ENCODE measurements around the gene TMTC4.

- TF ChIP-seq CBFB (CRISPR knock-in tag; IDR thresholded peaks at IDR 0.05; ENCODE audit: low read depth) (no peak), FOXP1 (CRISPR knock-in tag; IDR thresholded peaks at IDR 0.05; ENCODE audit: borderline replicate concordance) (no peak)
- TF ChIP-seq, protein P1, sequence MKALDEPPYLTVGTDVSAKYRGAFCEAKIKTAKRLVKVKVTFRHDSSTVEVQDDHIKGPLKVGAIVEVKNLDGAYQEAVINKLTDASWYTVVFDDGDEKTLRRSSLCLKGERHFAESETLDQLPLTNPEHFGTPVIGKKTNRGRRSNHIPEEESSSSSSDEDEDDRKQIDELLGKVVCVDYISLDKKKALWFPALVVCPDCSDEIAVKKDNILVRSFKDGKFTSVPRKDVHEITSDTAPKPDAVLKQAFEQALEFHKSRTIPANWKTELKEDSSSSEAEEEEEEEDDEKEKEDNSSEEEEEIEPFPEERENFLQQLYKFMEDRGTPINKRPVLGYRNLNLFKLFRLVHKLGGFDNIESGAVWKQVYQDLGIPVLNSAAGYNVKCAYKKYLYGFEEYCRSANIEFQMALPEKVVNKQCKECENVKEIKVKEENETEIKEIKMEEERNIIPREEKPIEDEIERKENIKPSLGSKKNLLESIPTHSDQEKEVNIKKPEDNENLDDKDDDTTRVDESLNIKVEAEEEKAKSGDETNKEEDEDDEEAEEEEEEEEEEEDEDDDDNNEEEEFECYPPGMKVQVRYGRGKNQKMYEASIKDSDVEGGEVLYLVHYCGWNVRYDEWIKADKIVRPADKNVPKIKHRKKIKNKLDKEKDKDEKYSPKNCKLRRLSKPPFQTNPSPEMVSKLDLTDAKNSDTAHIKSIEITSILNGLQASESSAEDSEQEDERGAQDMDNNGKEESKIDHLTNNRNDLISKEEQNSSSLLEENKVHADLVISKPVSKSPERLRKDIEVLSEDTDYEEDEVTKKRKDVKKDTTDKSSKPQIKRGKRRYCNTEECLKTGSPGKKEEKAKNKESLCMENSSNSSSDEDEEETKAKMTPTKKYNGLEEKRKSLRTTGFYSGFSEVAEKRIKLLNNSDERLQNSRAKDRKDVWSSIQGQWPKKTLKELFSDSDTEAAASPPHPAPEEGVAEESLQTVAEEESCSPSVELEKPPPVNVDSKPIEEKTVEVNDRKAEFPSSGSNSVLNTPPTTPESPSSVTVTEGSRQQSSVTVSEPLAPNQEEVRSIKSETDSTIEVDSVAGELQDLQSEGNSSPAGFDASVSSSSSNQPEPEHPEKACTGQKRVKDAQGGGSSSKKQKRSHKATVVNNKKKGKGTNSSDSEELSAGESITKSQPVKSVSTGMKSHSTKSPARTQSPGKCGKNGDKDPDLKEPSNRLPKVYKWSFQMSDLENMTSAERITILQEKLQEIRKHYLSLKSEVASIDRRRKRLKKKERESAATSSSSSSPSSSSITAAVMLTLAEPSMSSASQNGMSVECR (CRISPR knock-in tag; IDR thresholded peaks at IDR 0.05; ENCODE audit: borderline replicate concordance) = no peak
Observed at GRCh38 chr13:100634696-100635095, 39.9 kb downstream of the TMTC4 start.
